ENCODE results near the gene EPS8L1.
A peak's percentile ranks its signal among the peaks of the same experiment; 100 is the strongest.
"Not testable (repeated sequence)": the region's sequence is repeated elsewhere in the genome, so short reads cannot be mapped to it uniquely, and the experiment has no call there.

The EPS8L1 gene

DNA sequence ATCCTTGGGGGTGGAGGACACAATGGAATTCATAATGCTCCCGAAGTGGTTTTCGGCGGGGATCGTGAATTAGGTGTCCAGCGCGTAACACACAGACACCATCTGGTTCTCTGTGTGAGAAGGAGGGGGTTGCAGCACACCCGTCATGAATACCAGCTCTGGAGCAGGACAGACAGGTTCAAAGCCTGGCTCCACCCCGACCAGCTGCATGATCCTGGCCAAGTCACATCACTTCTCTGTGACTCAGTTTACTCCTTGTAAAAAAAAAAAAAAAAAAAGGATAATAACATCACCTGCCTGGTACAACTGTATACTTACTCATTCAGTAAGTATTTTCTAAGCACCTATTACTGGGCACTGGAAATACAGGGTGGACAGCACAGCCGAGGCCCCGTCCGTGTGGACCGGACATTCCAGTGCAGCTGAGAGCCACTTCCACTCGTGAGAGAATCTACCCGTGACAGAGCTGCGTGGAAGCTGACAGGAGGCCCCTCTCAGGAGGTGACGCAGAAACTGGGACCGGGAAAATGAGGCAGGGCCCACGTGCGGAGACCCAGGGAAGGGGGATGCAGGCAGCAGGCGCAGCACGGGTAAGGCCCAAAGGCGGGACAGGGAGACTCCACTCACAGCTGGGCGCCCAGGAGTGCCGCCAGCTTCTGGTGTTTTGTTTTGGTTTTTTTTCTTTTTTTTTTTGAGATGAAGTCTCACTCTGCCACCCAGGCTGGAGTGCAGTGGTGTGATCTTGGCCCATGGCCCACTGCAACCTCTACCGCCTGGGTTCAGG, 24.7 kb upstream of the EPS8L1 start:
- DNase-seq (ENCODE audit: low spot score) = no peak

DNA sequence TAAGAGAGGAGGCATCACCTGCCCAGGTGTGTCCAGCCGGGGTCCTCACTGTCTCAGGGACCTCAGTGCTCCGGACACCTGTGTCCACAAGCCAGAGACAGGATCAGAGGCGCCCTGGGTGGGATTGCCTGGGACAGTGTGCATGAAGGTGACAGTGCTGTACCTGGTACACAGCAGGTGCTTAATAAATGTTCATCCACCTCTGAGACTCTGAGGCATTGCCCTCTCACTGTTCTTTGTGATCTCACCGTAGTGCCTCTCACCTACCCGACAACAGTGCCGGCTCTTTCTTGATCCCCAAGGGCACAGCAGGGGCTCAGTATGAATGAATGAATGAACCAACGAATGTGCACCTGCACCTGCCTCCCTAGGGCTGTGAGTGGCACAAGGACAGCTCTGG, 21.9 kb upstream of the EPS8L1 start:
- DNase-seq (ENCODE audit: low spot score) = no peak

DNA sequence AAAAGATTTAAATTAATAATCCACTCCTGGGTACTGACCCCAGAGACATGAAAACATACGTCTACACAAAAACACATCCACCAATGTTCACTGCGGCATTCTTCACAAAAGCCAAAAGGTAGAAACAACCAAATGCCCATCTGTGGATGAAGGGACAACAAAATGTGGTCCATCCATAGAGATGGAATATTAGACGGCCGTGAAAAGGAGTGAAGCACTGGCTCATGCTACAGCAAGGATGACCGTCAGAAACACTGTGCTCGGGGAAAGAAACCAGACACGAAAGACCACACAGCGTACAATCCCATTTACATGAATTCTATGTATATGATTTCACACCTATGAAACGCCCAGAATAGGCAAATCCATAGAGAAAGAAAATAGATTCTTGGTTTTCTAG, 18.8 kb upstream of the EPS8L1 start:
- DNase-seq (ENCODE audit: low spot score) = no peak

DNA sequence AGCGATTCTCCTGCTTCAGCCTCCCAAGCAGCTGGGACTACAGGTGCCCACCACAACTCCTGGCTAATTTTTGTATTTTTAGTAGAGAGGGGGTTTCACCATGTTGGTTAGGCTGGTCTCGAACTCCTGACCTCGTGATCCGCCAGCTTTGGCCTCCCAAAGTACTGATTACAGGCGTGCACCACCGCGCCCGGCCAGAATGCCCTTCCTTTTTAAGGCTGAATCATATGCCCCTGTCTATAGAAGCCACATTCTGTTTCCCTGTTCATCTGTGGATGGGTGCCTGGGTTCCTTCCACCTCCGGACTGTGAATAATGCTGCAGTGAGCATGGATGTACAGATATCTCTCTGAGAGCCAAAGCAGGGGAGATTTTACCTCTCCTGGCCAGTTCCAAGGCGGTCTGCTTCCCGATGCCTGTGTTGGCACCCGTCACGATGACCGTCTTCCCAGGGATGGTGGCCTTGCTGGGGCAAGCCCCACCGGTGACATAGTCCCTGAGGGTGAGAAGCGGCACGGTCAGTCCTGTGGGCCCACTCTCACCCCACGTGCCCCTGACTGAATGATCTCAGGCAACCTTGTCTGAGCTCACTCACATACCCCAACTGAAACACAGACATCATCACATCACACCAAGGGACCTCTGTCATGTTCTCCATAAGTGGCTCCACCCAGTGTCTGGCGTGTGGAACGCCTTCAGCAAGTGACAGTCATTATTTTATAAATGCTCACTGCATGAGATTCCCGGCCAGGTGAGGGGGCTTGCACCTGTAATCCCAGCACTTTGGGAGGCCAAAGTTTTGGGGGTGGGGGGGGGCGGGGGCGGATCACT, 16.7 kb upstream of the EPS8L1 start:
- no peak for DNase-seq (ENCODE audit: low spot score)

DNA sequence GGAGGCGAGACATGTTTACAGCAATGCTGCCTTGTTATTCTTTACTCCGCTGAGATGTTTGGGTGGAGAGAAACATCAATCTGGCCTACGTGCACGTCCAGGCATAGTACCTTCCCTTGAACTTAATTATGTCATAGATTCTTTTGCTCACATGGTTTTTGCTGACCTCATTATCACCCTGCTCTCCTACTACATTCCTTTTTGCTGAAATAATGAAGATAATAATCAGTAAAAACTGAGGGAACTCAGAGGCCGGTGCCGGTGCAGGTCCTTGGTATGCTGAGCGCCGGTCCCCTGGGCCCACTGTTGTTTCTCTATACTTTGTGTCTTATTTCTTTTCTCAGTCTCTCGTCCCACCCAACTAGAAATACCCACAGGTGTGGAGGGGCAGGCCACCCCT, 15.4 kb upstream of the EPS8L1 start:
- not testable (repeated sequence) for DNase-seq (ENCODE audit: low spot score)

DNA sequence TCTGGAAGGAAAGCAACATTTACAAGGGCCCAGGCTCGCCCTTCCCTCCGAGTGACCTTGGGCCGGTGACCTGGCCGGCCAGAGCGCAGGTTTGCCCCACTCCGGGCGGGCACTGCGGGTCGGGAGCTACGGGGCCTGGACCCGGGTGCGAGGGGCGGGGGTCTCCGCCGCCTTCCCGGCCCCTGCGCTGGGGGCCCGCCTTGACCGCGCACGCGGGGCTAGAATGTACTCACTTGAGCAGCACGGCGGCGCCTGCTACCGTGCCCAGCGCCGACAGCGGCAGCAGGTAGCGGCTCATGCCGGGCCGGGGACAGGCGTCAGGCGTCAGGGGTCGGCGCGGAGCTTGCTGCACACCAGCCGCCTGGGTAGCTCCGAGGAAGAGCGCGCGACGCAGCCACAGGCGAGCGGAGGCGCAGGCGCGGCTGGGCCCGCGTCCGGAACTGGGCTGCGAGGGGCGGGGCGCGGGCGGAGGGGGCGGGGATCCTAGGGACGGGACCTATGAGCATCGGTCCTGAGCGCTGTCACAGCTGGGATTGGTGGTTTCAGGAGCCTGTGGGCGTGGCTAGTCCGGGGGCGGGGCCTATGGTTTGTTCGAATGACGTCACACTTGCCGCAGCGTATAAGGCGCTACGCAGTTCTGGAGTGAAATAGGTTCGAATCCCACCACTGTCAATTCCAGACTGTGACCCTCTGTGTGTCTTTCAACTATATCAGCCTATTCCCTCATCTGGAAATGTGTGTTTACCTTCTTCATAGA, 12.8 kb upstream of the EPS8L1 start, which contains the start of gene RDH13:
Gene RDH13 (minus strand): TSS at position 414 of the 757 bp plus-strand sequence. CDS start 116 bp downstream, at position 298.
- peak; percentile 97 for DNase-seq (ENCODE audit: low spot score)

DNA sequence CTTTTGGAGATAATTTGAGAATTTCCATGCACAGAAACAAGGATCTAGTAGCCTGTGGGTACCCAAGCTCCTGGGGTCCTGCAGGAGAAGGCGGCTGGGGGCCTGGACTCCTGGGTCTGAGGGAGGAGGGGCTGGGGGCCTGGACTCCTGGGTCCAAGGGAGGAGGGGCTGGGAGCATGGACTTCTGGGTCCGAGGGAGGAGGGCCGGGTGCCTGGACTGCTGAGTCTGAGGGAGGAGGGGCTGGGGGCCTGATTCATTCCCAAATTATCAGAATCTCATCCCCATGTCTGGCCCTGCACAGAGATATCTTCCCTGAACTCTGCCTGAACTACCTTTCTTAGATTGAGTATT, 12.2 kb upstream of the EPS8L1 start:
- DNase-seq (ENCODE audit: low spot score) = no peak

DNA sequence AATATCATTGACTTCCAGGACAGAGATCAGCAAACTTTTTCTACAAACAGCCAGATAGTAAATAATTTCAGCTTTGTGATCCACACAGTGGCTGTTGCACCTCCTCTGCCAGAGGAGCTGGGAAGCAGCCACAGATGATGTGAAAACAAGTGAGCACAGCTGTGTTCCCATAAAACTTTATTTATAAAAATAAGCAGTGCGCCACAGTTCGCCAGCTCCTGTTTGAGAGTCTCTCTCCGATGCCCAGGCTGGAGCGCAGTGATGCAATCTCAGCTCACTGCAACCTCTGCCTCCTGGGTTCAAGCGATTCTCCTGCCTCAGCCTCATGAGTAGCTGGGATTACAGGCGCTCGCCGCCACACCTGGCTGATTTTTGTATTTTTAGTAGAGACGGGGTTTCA, 10.2 kb upstream of the EPS8L1 start:
- not testable (repeated sequence) for DNase-seq (ENCODE audit: low spot score)

DNA sequence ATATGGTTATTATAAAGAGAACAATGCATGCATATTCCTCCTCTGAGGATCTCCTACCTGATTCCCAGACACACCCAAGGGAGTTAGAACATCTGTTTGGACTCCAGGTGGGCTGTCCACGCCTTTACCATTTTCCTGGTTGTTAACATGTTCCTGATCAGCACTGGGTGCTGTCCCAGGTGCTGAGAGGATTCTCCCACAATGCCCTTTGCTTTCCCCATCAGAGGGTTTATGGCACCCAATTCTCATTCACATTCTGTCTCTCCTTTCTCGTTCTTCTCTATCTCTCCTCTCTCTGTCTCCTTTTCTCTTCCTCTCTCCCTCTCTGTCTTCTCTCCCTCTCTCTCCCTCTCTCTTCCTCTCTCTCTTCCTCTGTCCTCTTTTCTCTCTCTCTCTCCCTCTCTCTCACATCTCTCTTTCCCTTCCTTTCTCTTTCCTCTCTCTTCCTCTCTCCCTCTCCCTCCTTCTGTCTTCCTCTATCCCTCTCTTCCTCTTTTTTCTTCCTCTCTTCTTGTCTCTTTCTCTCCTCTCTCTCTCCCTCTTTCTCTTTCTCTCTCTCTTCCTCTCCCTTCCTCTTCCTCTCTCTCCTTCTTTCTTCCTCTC, 9.5 kb upstream of the EPS8L1 start:
- no peak for DNase-seq (ENCODE audit: low spot score)

DNA sequence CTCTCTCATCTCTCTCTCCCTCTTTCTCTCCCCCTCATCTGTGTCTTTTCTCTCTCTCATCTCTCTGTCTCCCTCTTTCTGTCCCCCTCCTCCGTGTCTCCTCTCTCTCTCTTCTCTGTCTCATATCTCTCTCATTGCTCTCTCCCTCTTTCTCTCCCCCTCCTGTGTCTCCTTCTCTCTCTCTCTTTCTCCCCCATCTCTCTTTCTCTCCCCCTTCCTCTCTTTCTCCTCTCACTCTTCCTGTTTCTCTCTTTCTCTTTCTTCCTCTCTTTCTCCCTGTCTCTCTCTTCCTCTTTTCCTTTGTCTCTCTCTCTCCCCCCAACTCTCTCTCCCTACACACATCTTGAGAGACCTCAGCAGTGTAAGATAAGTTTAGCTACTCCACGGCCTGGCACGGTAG, 7.8 kb upstream of the EPS8L1 start:
- DNase-seq (ENCODE audit: low spot score) = no peak

DNA sequence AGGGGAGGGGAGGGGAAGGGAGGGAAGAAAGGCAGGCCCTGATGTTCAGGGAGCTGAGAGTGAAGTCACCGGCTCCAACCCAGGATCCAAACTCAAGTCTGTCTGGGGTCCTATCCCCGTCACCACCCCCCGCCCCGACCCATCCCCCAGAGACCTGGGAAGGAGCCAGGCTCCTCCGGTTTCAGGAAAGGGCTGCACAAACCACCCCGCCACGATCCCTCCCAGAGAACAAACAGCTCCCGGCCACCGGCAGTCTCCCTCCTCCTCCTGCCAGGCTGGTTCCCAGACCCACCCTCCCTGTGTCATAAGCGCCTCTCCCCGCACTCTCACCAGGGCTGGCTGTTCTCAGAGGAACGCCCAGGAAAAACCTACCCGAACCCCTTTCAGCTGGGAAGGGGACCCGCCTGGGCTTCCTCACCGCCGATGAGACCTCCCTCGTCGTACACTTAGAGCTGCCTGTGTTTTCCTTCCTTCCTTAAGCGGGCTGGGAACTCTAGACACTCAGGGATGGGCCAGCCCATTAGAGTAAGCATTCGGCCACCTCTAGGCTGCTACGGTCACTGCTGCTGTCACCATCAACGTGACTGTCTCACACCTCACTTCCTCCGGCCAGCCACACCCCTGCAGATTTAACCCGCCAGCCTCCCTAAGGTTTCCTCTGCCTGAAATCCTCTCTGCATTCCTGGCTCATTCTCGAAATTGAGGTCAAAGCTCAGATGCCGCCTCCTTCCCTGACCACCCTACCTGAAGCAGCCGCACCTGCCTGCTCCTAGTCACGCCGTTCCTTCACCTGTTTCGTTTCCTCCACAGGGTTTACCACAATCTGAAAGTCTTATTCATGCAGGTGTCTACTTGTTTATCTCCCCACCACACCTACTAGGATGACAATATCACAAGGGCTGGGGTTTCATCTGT, 6.5 kb upstream of the EPS8L1 start:
- peak; percentile 67 for DNase-seq (ENCODE audit: low spot score)

DNA sequence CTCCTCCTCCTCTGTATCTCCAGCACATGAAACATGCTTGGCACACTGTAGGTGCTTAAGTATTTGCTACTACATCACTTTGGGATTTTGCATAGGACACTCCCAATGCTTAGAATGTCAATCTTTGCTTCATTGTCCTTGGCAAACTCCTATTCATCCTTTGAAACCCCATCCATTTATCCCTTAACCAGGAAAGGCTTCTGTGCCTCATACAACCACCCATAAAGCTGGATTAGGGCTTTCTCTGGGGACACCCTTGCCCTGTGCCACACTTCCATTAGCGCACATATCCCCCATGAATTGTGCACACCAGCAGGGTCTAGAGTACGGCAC, 5.8 kb upstream of the EPS8L1 start:
- DNase-seq (ENCODE audit: low spot score) = no peak

DNA sequence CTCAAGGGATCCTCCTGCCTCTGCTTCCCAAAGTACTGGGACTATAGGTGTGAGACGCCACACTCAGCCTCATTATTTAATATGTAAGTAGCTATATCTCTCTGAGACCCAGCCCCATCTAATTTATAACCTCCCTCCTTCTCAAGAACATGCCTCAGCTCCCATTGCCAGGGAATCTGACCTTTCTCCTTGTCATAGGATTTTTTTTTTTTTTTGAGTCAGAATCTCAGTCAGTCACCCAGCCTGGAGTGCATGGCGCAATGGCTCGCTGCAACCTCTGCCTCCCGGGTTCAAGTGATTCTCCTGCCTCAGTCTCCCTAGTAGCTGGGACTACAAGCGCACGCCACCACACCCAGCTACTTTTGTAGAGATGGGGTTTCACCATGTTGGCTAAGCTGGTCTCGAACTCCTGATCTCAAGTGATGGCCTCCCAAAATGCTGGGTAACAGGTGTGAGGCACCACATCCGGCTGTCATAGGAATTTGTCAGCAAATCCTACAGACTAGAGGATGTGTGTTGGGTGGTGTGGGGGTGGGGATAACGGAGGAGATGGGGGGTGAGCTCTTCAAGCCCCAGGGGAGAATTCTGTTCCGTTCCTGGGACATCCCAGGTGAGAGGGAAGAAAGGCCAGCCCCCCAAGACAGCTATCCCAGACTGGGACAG, 5.1 kb upstream of the EPS8L1 start:
- no peak for DNase-seq (ENCODE audit: low spot score)

DNA sequence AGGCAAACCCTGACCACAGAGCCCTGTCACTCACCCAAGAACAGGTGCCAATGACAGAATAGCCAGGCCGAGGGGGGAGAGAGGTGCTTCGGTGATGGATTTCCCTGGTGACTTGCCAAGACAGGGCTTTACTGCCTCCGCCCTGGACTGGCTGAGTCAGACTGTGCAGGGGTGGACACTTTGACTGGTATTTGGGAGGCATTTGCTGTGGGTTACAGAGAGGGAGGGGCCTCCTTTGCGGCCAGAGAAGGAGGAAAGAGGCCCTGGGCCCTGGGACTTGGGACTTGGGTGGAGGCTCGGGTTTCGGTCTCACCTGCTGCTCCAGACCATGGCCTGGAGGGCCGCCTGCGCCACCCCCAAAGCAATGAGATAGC, 4.6 kb upstream of the EPS8L1 start:
- DNase-seq (ENCODE audit: low spot score) = no peak

DNA sequence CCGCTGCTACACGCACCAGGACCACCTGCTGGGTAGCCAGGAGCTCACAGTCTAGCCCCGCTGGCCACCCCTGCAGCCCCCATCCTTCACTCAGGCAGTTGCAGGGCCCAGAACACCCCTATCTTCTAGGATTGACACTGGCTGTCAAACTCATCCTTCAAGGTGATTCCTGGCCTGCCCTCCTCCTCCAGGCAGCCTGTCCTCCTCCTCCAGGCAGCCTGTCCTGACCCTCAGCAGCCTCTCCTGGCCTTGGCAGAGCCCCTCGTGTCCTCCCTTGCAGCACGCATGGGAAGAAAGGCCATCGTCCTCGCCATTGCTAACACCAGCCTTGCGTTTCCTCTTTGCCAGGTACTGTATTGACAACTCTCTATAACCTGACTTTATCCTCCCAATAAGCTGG, 3.8 kb upstream of the EPS8L1 start:
- DNase-seq (ENCODE audit: low spot score) = no peak

DNA sequence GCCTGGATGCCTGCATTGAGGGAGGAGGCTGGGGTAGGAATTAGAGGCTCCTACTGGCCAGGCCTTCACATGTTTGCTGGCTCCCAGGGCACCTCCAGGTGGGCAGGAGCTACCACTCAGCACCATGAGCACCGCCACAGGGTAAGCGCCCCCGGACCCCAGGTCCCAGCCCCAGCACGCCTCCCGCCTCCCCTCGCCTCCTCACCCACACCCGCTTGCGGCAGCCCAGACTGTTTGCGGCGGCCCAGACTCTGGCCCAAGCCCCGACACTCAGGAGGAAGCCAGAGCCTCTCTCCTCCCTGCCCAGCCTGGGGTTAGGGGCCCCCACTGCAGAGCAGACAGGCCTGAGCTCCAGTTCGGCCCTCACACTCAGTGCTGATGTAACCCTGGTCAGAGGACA, 652 bp downstream of the EPS8L1 start:
- no peak for DNase-seq (ENCODE audit: low spot score)

DNA sequence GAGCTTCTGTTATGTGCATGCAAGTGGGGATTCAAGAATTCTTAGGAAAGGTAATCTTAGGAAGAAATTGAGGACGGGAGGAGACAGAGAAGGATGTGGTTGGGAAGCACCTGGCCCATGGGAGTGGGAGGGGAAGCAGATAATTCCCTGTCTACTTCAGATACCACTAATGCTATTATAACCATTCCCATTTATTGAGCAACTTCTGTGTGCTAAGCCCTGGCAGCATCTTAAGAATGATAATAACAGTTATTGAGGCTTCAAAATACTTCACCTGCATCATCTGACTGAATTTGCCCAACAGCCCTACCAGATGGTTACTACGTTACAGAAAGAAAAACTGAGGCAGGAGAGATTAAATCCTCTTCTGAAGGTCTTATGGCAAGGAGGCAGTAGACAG, 1.4 kb downstream of the EPS8L1 start:
- no peak for DNase-seq (ENCODE audit: low spot score)

DNA sequence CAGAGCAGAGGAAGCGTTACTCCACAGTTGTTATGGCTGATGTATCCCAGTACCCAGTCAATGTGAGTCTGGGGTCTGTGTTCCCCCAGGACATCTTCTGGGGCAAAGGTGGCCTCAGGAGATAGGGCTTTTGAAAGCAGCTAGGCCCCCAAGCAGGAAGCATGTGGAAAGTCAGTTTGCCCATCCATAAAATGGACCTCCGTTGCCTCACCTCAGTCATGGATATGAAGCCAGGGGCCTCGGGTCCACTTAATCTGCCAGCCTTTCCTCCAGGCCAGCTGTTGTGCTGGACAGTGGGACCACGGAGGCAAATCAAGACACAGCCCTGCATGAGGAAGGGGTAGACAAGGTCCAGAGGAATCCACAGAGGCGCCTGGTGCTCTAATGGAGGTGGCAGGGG, 3.3 kb downstream of the EPS8L1 start:
- DNase-seq (ENCODE audit: low spot score) = no peak

DNA sequence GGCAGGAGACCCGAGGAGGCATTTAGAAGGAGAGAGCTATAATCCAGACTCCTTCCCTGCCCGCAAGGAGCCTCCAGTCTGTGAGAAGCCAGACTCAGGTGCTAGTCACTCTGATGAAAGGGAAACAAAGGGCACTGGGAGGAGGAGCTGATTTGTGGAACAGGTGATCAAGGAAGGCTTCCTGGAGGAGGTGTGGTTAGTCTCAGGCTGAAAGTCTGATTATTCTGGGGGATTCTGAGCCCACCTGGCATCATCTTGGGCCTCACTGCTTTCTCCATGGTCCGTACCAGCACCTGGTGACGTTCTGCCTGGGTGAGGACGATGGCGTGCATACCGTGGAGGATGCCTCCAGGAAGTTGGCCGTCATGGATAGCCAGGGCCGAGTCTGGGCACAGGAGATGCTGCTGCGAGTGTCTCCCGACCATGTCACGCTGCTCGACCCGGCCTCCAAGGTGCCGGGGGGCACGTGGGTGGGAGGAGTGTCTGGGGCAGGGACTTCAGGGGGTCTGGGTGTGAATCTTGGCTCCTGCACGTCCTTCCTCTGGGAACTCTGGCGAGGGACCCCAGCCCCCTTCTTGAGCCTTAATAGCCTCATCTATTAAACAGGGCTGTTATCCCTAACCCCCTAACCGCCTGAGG, 3.9 kb downstream of the EPS8L1 start:
- no peak for DNase-seq (ENCODE audit: low spot score)

Data from HuH-7 (cell line).